MCF 10A (cell line): Measurements from ENCODE around the gene HMG20A. TPM values are rescaled to one million over a fixed set of nuclear protein-coding genes. Genes with fewer than 3 reads are reported as not detected.

Source experiments
- BruUV-seq: library from RNA; stranded (reverse); fragments of 400-500 nt; replicated peaks from 2 replicates; lab custom pipeline; 2021; lab: Mats Ljungman, UMichigan
- CTCF ChIA-PET: fragments of 300-600 bp; sonication (Branson Sonifier 250); formaldehyde crosslinking; extraction: SDS; loops from one replicate; lab custom pipeline; 2021; ENCODE audit warnings: antibody characterized with exemption, inconsistent platforms; lab: Yijun Ruan, JAX
- POLR2A ChIA-PET: fragments of 300-600, 350-650 bp; sonication (Branson Sonifier 250); formaldehyde crosslinking; extraction: SDS; loops from one replicate; lab custom pipeline; 2020; ENCODE audit warnings: antibody characterized with exemption, inconsistent platforms; lab: Yijun Ruan, JAX
- DNase-seq: peaks from one replicate; pipeline ENCODE4 v3.0.0-alpha.2; 2018; ENCODE audit not compliant: unreplicated experiment
- H3K27ac Mint-ChIP-seq: one replicate; pipeline ENCODE4 v1.8.0; 2022; ENCODE audit warnings: mild to moderate bottlenecking, low read depth, mixed read lengths; ENCODE audit not compliant: unreplicated experiment
- H3K27me3 Mint-ChIP-seq: one replicate; pipeline ENCODE4 v1.8.0; 2022; ENCODE audit warnings: mixed read lengths; ENCODE audit not compliant: insufficient read depth, unreplicated experiment
- H3K36me3 Mint-ChIP-seq: one replicate; pipeline ENCODE4 v1.8.0; 2022; ENCODE audit warnings: mild to moderate bottlenecking, moderate library complexity, mixed read lengths; ENCODE audit not compliant: insufficient read depth, unreplicated experiment
- H3K4me1 Mint-ChIP-seq: one replicate; pipeline ENCODE4 v1.8.0; 2022; ENCODE audit warnings: mixed read lengths; ENCODE audit not compliant: insufficient read depth, unreplicated experiment
- H3K4me3 Mint-ChIP-seq: one replicate; pipeline ENCODE4 v1.8.0; 2022; ENCODE audit warnings: mild to moderate bottlenecking, moderate library complexity, mixed read lengths; ENCODE audit not compliant: unreplicated experiment
- H3K9me3 Mint-ChIP-seq: one replicate; pipeline ENCODE4 v1.8.0; 2022; ENCODE audit warnings: mixed read lengths; ENCODE audit not compliant: unreplicated experiment
- intact Hi-C: fragments of 100-400 bp; cut with micrococcal nuclease; formaldehyde crosslinking; loops from 2 replicates; pipeline ENCODE4 v1.14.1; 2022
- total RNA-seq: library from RNA; stranded (reverse); gene quantifications from 2 replicates; pipeline ENCODE4 v1.2.3, GENCODE V29; 2022
- TF ChIP-seq, protein P1 (sequence below): fragments of 200-600 bp; IDR thresholded peaks from one replicate; pipeline ENCODE4 v1.8.0; 2022; ENCODE audit warnings: antibody characterized with exemption, mild to moderate bottlenecking; ENCODE audit not compliant: unreplicated experiment

The HMG20A gene
- total RNA-seq, 1 experiment from 2014 or later: 39.7 TPM

DNA sequence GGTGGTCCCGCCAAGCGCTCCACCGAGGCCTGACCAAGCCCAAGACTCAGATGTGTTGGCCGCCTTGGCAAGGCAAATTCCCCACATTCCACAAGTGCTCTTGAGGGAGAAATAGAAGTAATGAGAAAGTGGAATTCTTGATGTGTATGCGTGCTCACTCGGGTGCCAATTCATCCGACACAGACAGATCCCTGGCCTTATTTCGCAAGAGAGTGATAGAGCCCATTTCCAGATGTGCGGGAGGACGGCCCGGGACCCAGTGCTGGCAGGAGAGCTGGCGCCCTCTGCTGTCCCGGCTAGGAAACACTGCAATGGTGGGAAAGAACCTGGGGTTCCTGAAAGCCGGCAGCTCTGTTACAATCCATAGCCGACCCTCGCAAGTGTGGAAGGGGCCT, 76.0 kb downstream of the HMG20A start:
- ChIA-PET CTCF (interaction anchor here (0.6 to 5.0 kb wide), 30 partner anchors 9 to 472 kb away, joined by 3 to 49 read pairs (median 4); no protein-coding TSS in a partner anchor), POLR2A (interaction anchor here (0.7 to 2.8 kb wide), 8 partner anchors 10 to 310 kb away, joined by 3 to 18 read pairs (median 6); partner anchors contain the start of gene HMG20A)
- intact Hi-C loops: loop anchor here (1.0 to 2.0 kb wide), 5 partner anchors 47 to 472 kb away; partner anchors contain the start of genes HMG20A and PEAK1
- peak; percentile 92 for DNase-seq
- Mint-ChIP-seq H3K9me3 (no peaks in the 10 kb centered on the region), H3K36me3 (peaks cover 6% of the 10 kb centered on the region), H3K27ac (no peak overlapping the region), H3K27me3 (no peaks in the 10 kb centered on the region), H3K4me3 (no peak overlapping the region), H3K4me1 (peaks cover 24% of the 10 kb centered on the region)
- TF ChIP-seq, protein P1, sequence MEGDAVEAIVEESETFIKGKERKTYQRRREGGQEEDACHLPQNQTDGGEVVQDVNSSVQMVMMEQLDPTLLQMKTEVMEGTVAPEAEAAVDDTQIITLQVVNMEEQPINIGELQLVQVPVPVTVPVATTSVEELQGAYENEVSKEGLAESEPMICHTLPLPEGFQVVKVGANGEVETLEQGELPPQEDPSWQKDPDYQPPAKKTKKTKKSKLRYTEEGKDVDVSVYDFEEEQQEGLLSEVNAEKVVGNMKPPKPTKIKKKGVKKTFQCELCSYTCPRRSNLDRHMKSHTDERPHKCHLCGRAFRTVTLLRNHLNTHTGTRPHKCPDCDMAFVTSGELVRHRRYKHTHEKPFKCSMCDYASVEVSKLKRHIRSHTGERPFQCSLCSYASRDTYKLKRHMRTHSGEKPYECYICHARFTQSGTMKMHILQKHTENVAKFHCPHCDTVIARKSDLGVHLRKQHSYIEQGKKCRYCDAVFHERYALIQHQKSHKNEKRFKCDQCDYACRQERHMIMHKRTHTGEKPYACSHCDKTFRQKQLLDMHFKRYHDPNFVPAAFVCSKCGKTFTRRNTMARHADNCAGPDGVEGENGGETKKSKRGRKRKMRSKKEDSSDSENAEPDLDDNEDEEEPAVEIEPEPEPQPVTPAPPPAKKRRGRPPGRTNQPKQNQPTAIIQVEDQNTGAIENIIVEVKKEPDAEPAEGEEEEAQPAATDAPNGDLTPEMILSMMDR: peak; percentile 98
- BruUV-seq: no TSS peak

GRCh38 chr15:77497110-77497737, 76.5 kb downstream of the HMG20A start:
- Mint-ChIP-seq H3K4me3 (no peak overlapping the region), H3K27ac (no peak overlapping the region), H3K36me3 (peaks cover 3% of the 10 kb centered on the region), H3K9me3 (no peaks in the 10 kb centered on the region), H3K27me3 (no peaks in the 10 kb centered on the region), H3K4me1 (peaks cover 27% of the 10 kb centered on the region)
- POLR2A ChIA-PET: interaction anchor here (0.7 to 2.8 kb wide), 8 partner anchors 10 to 310 kb away, joined by 3 to 18 read pairs (median 6); partner anchors contain the start of gene HMG20A
- intact Hi-C loops: loop anchor here (1.0 to 2.0 kb wide), 4 partner anchors 76 to 473 kb away; partner anchors contain the start of genes HMG20A and PEAK1
- no TSS peak for BruUV-seq
- TF ChIP-seq, protein P1: no peak
- peak; percentile 94 for DNase-seq
- CTCF ChIA-PET: interaction anchor here (0.6 to 5.0 kb wide), 34 partner anchors 9 to 473 kb away, joined by 3 to 49 read pairs (median 4); no protein-coding TSS in a partner anchor

GRCh38 chr15:77497942-77498361, 77.3 kb downstream of the HMG20A start:
- CTCF ChIA-PET: interaction anchor here (0.6 to 5.0 kb wide), 16 partner anchors 8 to 463 kb away, joined by 3 to 49 read pairs (median 5); no protein-coding TSS in a partner anchor

More at GRCh38 chr15:77497942-77498361, 77.3 kb downstream of the HMG20A start:
- H3K36me3 Mint-ChIP-seq: no peaks in the 10 kb centered on the region
- POLR2A ChIA-PET: interaction anchor here (0.8 to 2.8 kb wide), 5 partner anchors 9 to 311 kb away, joined by 3 to 18 read pairs (median 8); no protein-coding TSS in a partner anchor
- peaks cover 30% of the 10 kb centered on the region for H3K4me1 Mint-ChIP-seq
- BruUV-seq: no TSS peak
- no peak overlapping the region for H3K4me3 Mint-ChIP-seq
- DNase-seq: no peak
- TF ChIP-seq, protein P1: no peak
- no peaks in the 10 kb centered on the region for H3K27me3 Mint-ChIP-seq
- intact Hi-C loops: loop anchor here (1.0 to 2.0 kb wide), 4 partner anchors 77 to 474 kb away; partner anchors contain the start of genes HMG20A and PEAK1
- H3K27ac Mint-ChIP-seq: no peak overlapping the region
- H3K9me3 Mint-ChIP-seq: no peaks in the 10 kb centered on the region
